PC-9 (cell line): Measurements from ENCODE around the gene PLPPR1. TPM values are rescaled to one million over a fixed set of nuclear protein-coding genes. Genes with fewer than 3 reads are reported as not detected.

Experiments used
- BruUV-seq: library from RNA; stranded (reverse); fragments of 400-500 nt; replicated peaks from 2 replicates; lab custom pipeline; 2021; lab: Mats Ljungman, UMichigan
- CTCF ChIA-PET: fragments of 300-600 bp; sonication (Branson Sonifier 250); formaldehyde crosslinking; loops from one replicate; lab custom pipeline; 2022; ENCODE audit warnings: antibody characterized with exemption; lab: Charles Lee
- POLR2A ChIA-PET: fragments of 300-600 bp; sonication (Branson Sonifier 250); formaldehyde crosslinking; loops from one replicate; lab custom pipeline; 2022; ENCODE audit warnings: antibody characterized with exemption; ENCODE audit not compliant: unreplicated experiment; lab: Charles Lee
- DNase-seq, 2 experiments: peaks; one replicate each; pipeline versions ENCODE4 v3.0.0 to v3.0.0-alpha.2; 2015 to 2022; ENCODE audit warnings: mixed read lengths in 1 of 2
- H2AFZ ChIP-seq: fragments of 200-600 bp; sonication (generic); 2 replicates; pipeline ENCODE4 v1.8.1; 2017; ENCODE audit warnings: antibody characterized with exemption
- H3F3A ChIP-seq: fragments of 200-600 bp; sonication (generic); 2 replicates; pipeline ENCODE4 v1.8.1; 2017; ENCODE audit warnings: antibody characterized with exemption, mild to moderate bottlenecking, low read depth; ENCODE audit not compliant: insufficient read depth
- H3K27ac ChIP-seq: fragments of 200-600 bp; sonication (generic); 2 replicates; pipeline ENCODE4 v1.6.1; 2016; ENCODE audit warnings: mixed run types
- H3K27me3 ChIP-seq: fragments of 200-600 bp; sonication (generic); 2 replicates; pipeline ENCODE4 v1.6.1; 2016; ENCODE audit warnings: low read depth, mixed run types; ENCODE audit not compliant: insufficient read depth
- H3K36me3 ChIP-seq: fragments of 200-600 bp; sonication (generic); 2 replicates; pipeline ENCODE4 v1.6.1; 2016; ENCODE audit warnings: low read depth, mixed run types
- H3K4me1 ChIP-seq: fragments of 200-600 bp; sonication (generic); replicated peaks from 2 replicates; pipeline ENCODE4 v1.6.1; 2016; ENCODE audit warnings: mixed run types; ENCODE audit not compliant: insufficient read depth
- H3K4me2 ChIP-seq: fragments of 200-600 bp; sonication (generic); 2 replicates; pipeline ENCODE4 v1.6.1; 2017; ENCODE audit warnings: mixed run types
- H3K4me3 ChIP-seq: fragments of 200-600 bp; sonication (generic); 2 replicates; pipeline ENCODE4 v1.6.1; 2016; ENCODE audit warnings: mixed run types
- H3K79me2 ChIP-seq: fragments of 200-600 bp; sonication (generic); 2 replicates; pipeline ENCODE4 v1.6.1; 2017; ENCODE audit warnings: low read depth, mixed run types
- H3K9me2 ChIP-seq: fragments of 200-600 bp; sonication (generic); 2 replicates; pipeline ENCODE4 v1.8.1; 2017; ENCODE audit warnings: mild to moderate bottlenecking; ENCODE audit not compliant: insufficient read depth
- H3K9me3 ChIP-seq: fragments of 200-600 bp; sonication (generic); 2 replicates; pipeline ENCODE4 v1.8.1; 2016; ENCODE audit warnings: low read depth; ENCODE audit not compliant: insufficient read depth
- H4K20me1 ChIP-seq: fragments of 200-600 bp; sonication (generic); 2 replicates; pipeline ENCODE4 v1.8.1; 2017; ENCODE audit not compliant: insufficient read depth
- CTCF ChIP-seq: fragments of 200-600 bp; sonication (generic); conservative IDR thresholded peaks from 2 replicates; pipeline ENCODE4 v1.6.1; 2017; ENCODE audit warnings: mixed run types, antibody characterized with exemption, mild to moderate bottlenecking, moderate library complexity
- EZH2 ChIP-seq: fragments of 200-600 bp; sonication (generic); IDR thresholded peaks from 2 replicates; pipeline ENCODE4 v1.8.0; 2017; ENCODE audit warnings: antibody characterized with exemption, low read depth
- intact Hi-C: fragments of 100-400 bp; cut with micrococcal nuclease; formaldehyde crosslinking; loops from one replicate; pipeline ENCODE4 v1.10.0; 2022; ENCODE audit not compliant: unreplicated experiment
- total RNA-seq: library from RNA; stranded (reverse); gene quantifications from 2 replicates; pipeline ENCODE4 v1.2.3, GENCODE V29; 2021

The PLPPR1 gene
- total RNA-seq, 1 experiment from 2014 or later: not detected

- no peaks in the 10 kb centered on the region for H3K4me1 ChIP-seq
- H3K27me3 ChIP-seq: peaks cover 5% of the 10 kb centered on the region; the same call in 1 of the 2 replicates
- H4K20me1 ChIP-seq: no peaks in the 10 kb centered on the region; the same call in 1 of the 2 replicates
- DNase-seq: no peak
- H2AFZ ChIP-seq: no peak overlapping the region
- BruUV-seq: no TSS peak
- no peaks in the 10 kb centered on the region for H3K9me3 ChIP-seq
- no peaks in the 10 kb centered on the region for H3K9me2 ChIP-seq
- H3K4me2 ChIP-seq: no peak overlapping the region
- TF ChIP-seq EZH2 (no peak), CTCF (no peak)
- no peak overlapping the region for H3K4me3 ChIP-seq
- H3K36me3 ChIP-seq: no peaks in the 10 kb centered on the region
- no peak overlapping the region for H3K27ac ChIP-seq
- ChIA-PET CTCF (no interaction called here), POLR2A (no interaction called here)
- H3F3A ChIP-seq: no peaks in the 10 kb centered on the region
- intact Hi-C loops: no loop called here
- H3K79me2 ChIP-seq: no peaks in the 10 kb centered on the region
Observed at GRCh38 chr9:101317735-101318134, 289.2 kb downstream of the PLPPR1 start.

GRCh38 chr9:101323129-101323528, 294.6 kb downstream of the PLPPR1 start:
- BruUV-seq: no TSS peak
- CTCF ChIA-PET: interaction anchor here (0.7 kb wide), 1 partner anchor 119 kb away, joined by 7 read pairs; no protein-coding TSS in a partner anchor
- TF ChIP-seq CTCF (no peak), EZH2 (no peak)
- Histone ChIP-seq H3K27ac (no peak overlapping the region), H3K79me2 (no peaks in the 10 kb centered on the region), H2AFZ (no peak overlapping the region), H3K27me3 (no peaks in the 10 kb centered on the region), H3F3A (no peaks in the 10 kb centered on the region), H4K20me1 (no peaks in the 10 kb centered on the region), H3K9me2 (no peaks in the 10 kb centered on the region), H3K4me1 (no peaks in the 10 kb centered on the region), H3K4me3 (no peak overlapping the region), H3K4me2 (no peak overlapping the region), H3K36me3 (no peaks in the 10 kb centered on the region), H3K9me3 (no peaks in the 10 kb centered on the region)
- no peak for DNase-seq
- intact Hi-C loops: no loop called here
- POLR2A ChIA-PET: no interaction called here

GRCh38 chr9:101324245-101324804, 295.8 kb downstream of the PLPPR1 start:
- CTCF ChIA-PET: no interaction called here

More at GRCh38 chr9:101324245-101324804, 295.8 kb downstream of the PLPPR1 start:
- POLR2A ChIA-PET: no interaction called here
- no peak for DNase-seq
- no peak overlapping the region for H2AFZ ChIP-seq
- no peaks in the 10 kb centered on the region for H3K79me2 ChIP-seq
- H3K27ac ChIP-seq: no peak overlapping the region
- H3K4me2 ChIP-seq: no peak overlapping the region
- H3K27me3 ChIP-seq: no peaks in the 10 kb centered on the region
- no peak overlapping the region for H3K4me3 ChIP-seq
- no peaks in the 10 kb centered on the region for H4K20me1 ChIP-seq
- TF ChIP-seq CTCF (no peak), EZH2 (no peak)
- H3K9me2 ChIP-seq: no peaks in the 10 kb centered on the region
- intact Hi-C loops: no loop called here
- H3F3A ChIP-seq: no peaks in the 10 kb centered on the region
- no peaks in the 10 kb centered on the region for H3K4me1 ChIP-seq
- no TSS peak for BruUV-seq
- no peaks in the 10 kb centered on the region for H3K36me3 ChIP-seq
- H3K9me3 ChIP-seq: no peaks in the 10 kb centered on the region
